Left ventricle myocardium inferior (tissue), 1 donor: ENCODE results near the gene ELF3. TPM values are rescaled to one million over a fixed set of nuclear protein-coding genes. Genes with fewer than 3 reads are reported as not detected.

Experiments
- DNase-seq: peaks from one replicate; pipeline ENCODE4 v3.0.0-alpha.2; 2020
- H3K27ac ChIP-seq: fragments of 200-600 bp; replicated peaks from 2 replicates; pipeline ENCODE4 v1.8.0; 2021
- H3K27me3 ChIP-seq: fragments of 200-600 bp; 2 replicates; pipeline ENCODE4 v1.8.0; 2021; ENCODE audit warnings: low read depth
- H3K36me3 ChIP-seq: fragments of 200-600 bp; 2 replicates; pipeline ENCODE4 v1.8.0; 2021
- H3K4me1 ChIP-seq: fragments of 200-600 bp; 2 replicates; pipeline ENCODE4 v1.8.0; 2021
- H3K4me3 ChIP-seq: fragments of 200-600 bp; 2 replicates; pipeline ENCODE4 v1.8.0; 2021; ENCODE audit warnings: mild to moderate bottlenecking, moderate library complexity
- H3K9me3 ChIP-seq: fragments of 200-600 bp; replicated peaks from 2 replicates; pipeline ENCODE4 v1.8.0; 2021
- intact Hi-C: fragments of 100-400 bp; cut with micrococcal nuclease; formaldehyde crosslinking; loops from one replicate; pipeline ENCODE4 v1.11.0; 2022
- total RNA-seq: library from RNA; stranded (reverse); fragmentation: NEBNext Ultra II Directional; extraction: Animal tissue kit (Norgen Biotek cat#: 25700); gene quantifications from one replicate; pipeline ENCODE4 v1.2.1, GENCODE V29; 2021
- TF ChIP-seq, protein P1 (sequence below): fragments of 200-600 bp; IDR thresholded peaks from 2 replicates; pipeline ENCODE4 v1.8.0; 2021; ENCODE audit warnings: antibody characterized with exemption, mild to moderate bottlenecking, borderline replicate concordance
- donor health status: DM: no; HTN: yes; CAD: no; lungs with severe emphysema.

The ELF3 gene
- total RNA-seq, 1 donor from 2014 or later = 0.60 TPM

DNA sequence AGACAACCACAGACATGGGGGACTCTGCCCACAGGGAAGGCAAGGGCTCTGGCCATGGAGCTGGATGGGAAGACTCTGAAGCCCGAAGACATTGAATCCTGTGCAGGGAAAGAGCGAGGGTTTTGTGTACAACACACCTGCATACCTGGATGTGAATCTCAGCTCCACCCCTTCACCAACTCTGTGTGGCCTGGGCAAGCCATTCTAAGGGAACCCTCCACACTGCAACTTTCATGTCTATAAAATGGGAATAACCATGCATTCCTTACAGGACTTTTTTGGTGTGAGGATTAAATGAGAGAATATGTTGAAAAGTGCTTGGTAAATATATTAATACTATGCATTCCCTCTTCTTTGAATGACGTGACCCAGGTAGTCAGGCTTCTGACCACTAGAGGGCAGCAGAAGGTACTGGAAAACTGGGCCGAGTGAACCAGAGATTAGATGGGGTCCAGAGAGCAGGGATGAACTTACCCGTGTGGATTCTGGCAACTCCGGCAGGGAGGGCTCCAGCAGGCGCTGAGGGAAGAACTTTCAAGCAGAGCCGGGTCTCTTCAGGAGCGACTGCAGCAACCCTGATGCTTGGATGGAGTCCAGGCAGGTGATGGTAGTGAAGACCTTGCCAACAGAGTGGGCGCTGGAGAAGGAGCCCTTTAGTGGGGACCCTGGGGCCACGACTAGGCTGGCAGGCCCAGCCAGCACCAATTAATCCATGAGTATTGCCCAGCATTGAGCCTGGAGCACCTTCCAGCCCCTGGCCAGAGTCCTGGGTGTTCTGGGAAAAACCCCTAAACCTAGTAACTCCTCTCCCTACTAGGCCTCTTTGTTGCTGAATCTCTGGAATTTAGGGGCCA is 834 bp upstream of the ELF3 start:
- TF ChIP-seq, protein P1, sequence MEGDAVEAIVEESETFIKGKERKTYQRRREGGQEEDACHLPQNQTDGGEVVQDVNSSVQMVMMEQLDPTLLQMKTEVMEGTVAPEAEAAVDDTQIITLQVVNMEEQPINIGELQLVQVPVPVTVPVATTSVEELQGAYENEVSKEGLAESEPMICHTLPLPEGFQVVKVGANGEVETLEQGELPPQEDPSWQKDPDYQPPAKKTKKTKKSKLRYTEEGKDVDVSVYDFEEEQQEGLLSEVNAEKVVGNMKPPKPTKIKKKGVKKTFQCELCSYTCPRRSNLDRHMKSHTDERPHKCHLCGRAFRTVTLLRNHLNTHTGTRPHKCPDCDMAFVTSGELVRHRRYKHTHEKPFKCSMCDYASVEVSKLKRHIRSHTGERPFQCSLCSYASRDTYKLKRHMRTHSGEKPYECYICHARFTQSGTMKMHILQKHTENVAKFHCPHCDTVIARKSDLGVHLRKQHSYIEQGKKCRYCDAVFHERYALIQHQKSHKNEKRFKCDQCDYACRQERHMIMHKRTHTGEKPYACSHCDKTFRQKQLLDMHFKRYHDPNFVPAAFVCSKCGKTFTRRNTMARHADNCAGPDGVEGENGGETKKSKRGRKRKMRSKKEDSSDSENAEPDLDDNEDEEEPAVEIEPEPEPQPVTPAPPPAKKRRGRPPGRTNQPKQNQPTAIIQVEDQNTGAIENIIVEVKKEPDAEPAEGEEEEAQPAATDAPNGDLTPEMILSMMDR = peak; percentile 92
- DNase-seq = peak; percentile 43
- intact Hi-C loops = loop anchor here (5.0 kb wide), 1 partner anchor 108 kb away; no protein-coding TSS in a partner anchor
- Histone ChIP-seq H3K4me1 (peaks cover 23% of the 10 kb centered on the region), H3K9me3 (no peaks in the 10 kb centered on the region), H3K27ac (no peak overlapping the region), H3K36me3 (peaks cover 30% of the 10 kb centered on the region), H3K4me3 (no peak overlapping the region), H3K27me3 (no peaks in the 10 kb centered on the region)

DNA sequence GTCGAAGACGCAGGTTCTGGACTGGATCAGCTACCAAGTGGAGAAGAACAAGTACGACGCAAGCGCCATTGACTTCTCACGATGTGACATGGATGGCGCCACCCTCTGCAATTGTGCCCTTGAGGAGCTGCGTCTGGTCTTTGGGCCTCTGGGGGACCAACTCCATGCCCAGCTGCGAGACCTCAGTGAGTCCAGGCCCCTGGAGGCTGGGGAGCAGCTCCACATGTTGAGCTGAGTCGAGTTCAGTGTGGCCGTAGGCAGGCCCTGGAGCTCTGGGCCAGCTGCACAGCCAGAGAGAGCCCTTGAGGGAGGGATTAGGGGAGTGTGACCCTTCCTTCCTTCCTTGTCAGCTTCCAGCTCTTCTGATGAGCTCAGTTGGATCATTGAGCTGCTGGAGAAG is 1.6 kb downstream of the ELF3 start:
- H3K4me1 ChIP-seq = peaks cover 14% of the 10 kb centered on the region
- DNase-seq = no peak
- TF ChIP-seq, protein P1 = no peak
- no peak overlapping the region for H3K27ac ChIP-seq
- intact Hi-C loops = no loop called here
- no peaks in the 10 kb centered on the region for H3K9me3 ChIP-seq
- H3K4me3 ChIP-seq = no peak overlapping the region
- H3K27me3 ChIP-seq = no peaks in the 10 kb centered on the region
- H3K36me3 ChIP-seq = peaks cover 6% of the 10 kb centered on the region

DNA sequence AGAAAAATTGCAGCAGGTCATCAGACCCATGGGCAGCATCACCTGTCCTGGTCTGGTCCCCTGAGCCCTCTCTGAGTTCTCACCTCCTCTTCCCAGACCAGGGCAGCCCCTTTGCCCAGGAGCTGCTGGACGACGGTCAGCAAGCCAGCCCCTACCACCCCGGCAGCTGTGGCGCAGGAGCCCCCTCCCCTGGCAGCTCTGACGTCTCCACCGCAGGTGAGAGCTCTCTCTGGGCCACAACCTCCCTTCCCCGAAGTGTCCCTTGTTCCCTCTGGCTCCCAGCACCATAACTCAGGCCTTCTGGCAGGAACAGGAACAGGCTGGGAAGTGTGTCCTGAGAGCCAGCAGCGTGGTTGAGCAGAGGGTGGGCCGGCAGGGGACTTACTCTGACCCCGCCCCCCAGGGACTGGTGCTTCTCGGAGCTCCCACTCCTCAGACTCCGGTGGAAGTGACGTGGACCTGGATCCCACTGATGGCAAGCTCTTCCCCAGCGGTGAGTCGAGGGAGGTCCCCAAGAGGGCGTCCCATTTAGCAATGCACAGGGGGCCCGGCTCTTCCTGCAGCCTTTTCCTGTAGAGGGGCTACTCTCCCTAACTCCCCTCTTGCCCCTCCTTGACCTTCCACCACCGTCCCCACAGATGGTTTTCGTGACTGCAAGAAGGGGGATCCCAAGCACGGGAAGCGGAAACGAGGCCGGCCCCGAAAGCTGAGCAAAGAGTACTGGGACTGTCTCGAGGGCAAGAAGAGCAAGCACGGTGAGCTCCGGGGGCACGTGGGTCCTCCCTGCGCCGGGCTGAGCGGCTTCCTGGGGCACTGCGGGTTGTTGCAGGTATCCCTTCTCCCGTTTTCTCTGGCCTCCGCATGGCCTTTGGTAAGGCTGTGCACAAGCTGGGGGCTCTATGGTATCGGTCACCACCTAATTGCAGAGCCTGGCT is 2.4 kb downstream of the ELF3 start:
- Histone ChIP-seq H3K27me3 (peaks cover 8% of the 10 kb centered on the region), H3K9me3 (no peaks in the 10 kb centered on the region), H3K36me3 (peaks cover 2% of the 10 kb centered on the region), H3K4me1 (peaks cover 8% of the 10 kb centered on the region), H3K4me3 (no peak overlapping the region), H3K27ac (no peak overlapping the region)
- intact Hi-C loops = no loop called here
- TF ChIP-seq, protein P1 = no peak
- DNase-seq = no peak

DNA sequence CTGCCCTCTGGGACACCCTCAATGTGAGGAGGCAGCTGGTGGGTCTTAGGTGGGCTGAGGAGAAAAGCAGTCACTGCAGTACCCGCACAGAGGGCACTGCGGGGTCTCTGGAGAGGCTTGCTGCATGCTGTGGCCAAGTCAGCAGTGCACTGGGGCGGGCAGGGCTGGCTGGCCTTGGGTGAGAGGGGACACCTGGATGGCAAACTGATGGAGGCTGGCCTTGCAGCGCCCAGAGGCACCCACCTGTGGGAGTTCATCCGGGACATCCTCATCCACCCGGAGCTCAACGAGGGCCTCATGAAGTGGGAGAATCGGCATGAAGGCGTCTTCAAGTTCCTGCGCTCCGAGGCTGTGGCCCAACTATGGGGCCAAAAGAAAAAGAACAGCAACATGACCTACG is 3.2 kb downstream of the ELF3 start:
- Histone ChIP-seq H3K27me3 (peaks cover 16% of the 10 kb centered on the region), H3K4me1 (peaks cover 14% of the 10 kb centered on the region), H3K36me3 (no peaks in the 10 kb centered on the region), H3K27ac (no peak overlapping the region), H3K4me3 (no peak overlapping the region), H3K9me3 (no peaks in the 10 kb centered on the region)
- intact Hi-C loops = no loop called here
- TF ChIP-seq, protein P1 = no peak
- DNase-seq = no peak

DNA sequence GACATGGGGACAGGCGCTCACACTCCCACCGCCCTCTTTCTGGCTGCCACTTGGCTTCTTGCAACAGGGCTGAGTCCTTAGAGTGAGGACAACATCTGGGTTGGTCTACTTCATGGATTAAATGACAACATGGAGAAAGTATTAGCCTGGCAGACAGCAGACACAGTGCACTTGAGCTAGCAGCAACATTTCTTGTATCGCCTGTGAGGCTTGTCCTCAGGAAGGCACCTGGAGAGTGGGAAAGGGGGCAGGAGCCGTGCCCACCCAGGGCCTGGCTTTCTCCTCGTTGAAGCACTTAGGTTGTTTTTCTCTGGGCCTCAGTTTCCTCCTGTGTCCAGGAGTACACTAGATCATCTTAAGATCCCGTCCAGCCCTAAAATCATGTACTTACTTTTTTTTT is 3.7 kb downstream of the ELF3 start:
- Histone ChIP-seq H3K9me3 (no peaks in the 10 kb centered on the region), H3K4me1 (peaks cover 14% of the 10 kb centered on the region), H3K4me3 (no peak overlapping the region), H3K27ac (no peak overlapping the region), H3K36me3 (no peaks in the 10 kb centered on the region), H3K27me3 (peaks cover 16% of the 10 kb centered on the region)
- DNase-seq = no peak
- intact Hi-C loops = no loop called here
- TF ChIP-seq, protein P1 = no peak
